ENCODE data around the gene ENTPD8. TPM values are rescaled to one million over a fixed set of nuclear protein-coding genes. Genes with fewer than 3 reads are reported as not detected.

Gene ENTPD8
- total and polyA plus RNA-seq, 5 donors from 2014 or later: not detected

DNA sequence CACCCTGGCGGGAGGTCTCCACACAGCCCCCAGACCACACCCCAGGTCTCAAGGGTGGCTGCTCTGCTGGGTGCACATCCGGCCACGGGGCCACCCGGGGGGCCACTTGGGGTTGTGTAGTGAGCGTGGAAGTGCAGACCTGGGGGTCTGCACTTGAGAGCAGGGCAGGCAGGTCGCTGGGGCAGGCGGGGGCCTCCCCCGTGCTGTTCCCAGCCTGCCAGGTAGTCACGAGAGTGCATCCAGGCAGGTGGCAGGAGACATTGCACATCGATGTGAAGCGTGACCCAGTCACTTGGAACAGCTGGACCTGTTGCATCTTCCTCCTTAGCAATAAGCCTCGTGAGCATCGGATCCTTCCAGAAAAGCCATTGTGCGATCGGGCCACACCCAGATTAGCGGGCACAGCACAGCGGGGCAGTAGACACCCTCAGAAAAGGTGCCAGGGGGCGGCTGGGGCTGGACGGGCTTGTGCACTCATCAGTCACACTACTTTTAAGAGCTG lies 4.8 kb upstream of the ENTPD8 start:
- Mint-ChIP-seq H3K9me3 (peaks cover 0 to 2% (median 0%) of the 10 kb centered on the region in 7 donors), H3K27ac (no peak overlapping the region), H3K27me3 (peaks cover 24% of the 10 kb centered on the region), H3K4me1 (peaks cover 0 to 40% (median 19%) of the 10 kb centered on the region in 4 donors), H3K4me3 (no peak overlapping the region), H3K36me3 (no peaks in the 10 kb centered on the region)
- no peak for ATAC-seq (ENCODE audit: low read depth in 2 of 2)
- DNase-seq: no peak
- no peak overlapping the region for H3K4me3 ChIP-seq (ENCODE audit: low read depth, low read length)
- H3K9me3 ChIP-seq (ENCODE audit: control insufficient read depth in 2 of 2, low read length in 2 of 2): no peaks in the 10 kb centered on the region
- H3K4me1 ChIP-seq (ENCODE audit: control insufficient read depth, insufficient read depth, low read length, poor library complexity, severe bottlenecking): peaks cover 31% of the 10 kb centered on the region
- peaks cover 4% of the 10 kb centered on the region for H3K27me3 ChIP-seq (ENCODE audit: control insufficient read depth, insufficient read depth, low read length)
- H3K36me3 ChIP-seq (ENCODE audit: control insufficient read depth, insufficient read depth, low read length): no peaks in the 10 kb centered on the region
- no peak overlapping the region for H3K27ac ChIP-seq (ENCODE audit: insufficient read depth, low read length, poor library complexity, severe bottlenecking)

DNA sequence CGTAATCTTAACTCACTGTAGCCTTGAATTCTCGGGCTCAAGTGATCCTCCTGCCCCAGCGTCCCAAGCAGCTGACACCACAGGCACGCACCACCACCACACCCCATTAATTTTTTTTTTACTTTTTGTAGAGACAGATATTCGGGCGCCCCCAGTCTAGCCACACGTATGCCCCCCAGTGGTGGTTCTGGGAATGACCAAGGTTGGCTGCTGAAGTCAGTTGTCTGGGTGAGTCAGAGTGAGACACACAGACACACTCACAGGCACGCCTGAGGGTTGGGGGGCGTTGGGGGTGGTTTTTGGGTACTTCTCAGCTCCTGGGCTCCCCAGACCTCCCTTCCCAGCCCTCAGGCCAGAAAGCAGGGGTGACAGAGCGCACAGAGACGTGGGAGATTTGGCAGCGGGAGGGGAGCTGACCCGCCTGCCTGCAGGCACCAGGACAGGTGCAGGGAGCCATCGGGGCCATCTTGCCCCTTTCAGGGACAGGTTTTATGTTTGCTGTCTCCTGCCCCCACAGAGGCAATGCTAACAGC lies 4.2 kb upstream of the ENTPD8 start:
- Mint-ChIP-seq H3K27me3 (peaks cover 24% of the 10 kb centered on the region), H3K36me3 (no peaks in the 10 kb centered on the region), H3K4me3 (peak overlapping the region in 2 of 4 donors; percentile 31 to 46), H3K9me3 (peaks cover 0 to 2% (median 0%) of the 10 kb centered on the region in 7 donors), H3K27ac (peak overlapping the region in 1 of 3 donors; percentile 85), H3K4me1 (peaks cover 0 to 38% (median 19%) of the 10 kb centered on the region in 4 donors)
- peak; percentile 75 to 85 (median 83) for DNase-seq
- Histone ChIP-seq H3K4me1 (ENCODE audit: control insufficient read depth, insufficient read depth, low read length, poor library complexity, severe bottlenecking) (peaks cover 27% of the 10 kb centered on the region), H3K4me3 (ENCODE audit: low read depth, low read length) (no peak overlapping the region), H3K27ac (ENCODE audit: insufficient read depth, low read length, poor library complexity, severe bottlenecking) (no peak overlapping the region), H3K36me3 (ENCODE audit: control insufficient read depth, insufficient read depth, low read length) (no peaks in the 10 kb centered on the region), H3K9me3 (ENCODE audit: control insufficient read depth in 2 of 2, low read length in 2 of 2) (no peaks in the 10 kb centered on the region), H3K27me3 (ENCODE audit: control insufficient read depth, insufficient read depth, low read length) (peaks cover 4% of the 10 kb centered on the region)
- ATAC-seq (ENCODE audit: low read depth in 2 of 2): peak; percentile 79 to 85

DNA sequence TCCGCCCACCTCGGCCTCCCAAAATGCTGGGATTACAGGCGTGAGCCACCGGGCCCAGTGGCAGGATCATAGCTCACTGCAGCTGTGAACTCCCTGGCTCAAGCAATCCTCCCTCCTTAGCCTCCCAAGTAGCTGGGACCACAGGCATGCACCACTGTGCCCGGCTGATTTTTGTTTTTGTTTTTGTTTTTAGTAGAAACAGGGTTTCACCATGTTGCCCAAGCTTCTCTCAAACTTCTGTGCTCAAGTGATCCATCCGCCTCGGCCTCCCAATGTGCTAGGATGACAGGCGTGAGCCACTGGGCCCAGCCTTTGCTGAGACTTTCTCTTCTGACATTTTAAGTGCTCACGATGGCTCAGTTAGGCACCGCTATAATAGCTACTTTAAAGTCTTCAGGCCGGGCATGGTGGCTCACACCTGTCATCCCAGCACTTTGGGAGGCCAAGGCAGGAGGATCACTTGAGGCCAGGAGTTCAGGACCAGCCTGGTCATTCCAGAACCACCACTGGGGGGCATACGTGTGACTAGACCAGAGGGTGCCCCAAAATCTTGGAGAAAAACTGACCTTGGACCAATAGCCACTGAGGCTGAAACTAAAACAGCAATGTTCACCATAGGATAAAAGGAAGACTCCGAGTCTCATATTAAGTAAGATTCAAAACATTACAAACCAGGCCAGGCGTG lies 3.1 kb upstream of the ENTPD8 start:
- Mint-ChIP-seq H3K4me1 (peaks cover 0 to 35% (median 19%) of the 10 kb centered on the region in 4 donors), H3K27me3 (peaks cover 27% of the 10 kb centered on the region), H3K36me3 (no peaks in the 10 kb centered on the region), H3K9me3 (peaks cover 0 to 2% (median 0%) of the 10 kb centered on the region in 7 donors), H3K4me3 (no peak overlapping the region), H3K27ac (no peak overlapping the region)
- ATAC-seq (ENCODE audit: low read depth in 2 of 2) (no peak), DNase-seq (no peak)
- peaks cover 23% of the 10 kb centered on the region for H3K4me1 ChIP-seq (ENCODE audit: control insufficient read depth, insufficient read depth, low read length, poor library complexity, severe bottlenecking)
- no peaks in the 10 kb centered on the region for H3K36me3 ChIP-seq (ENCODE audit: control insufficient read depth, insufficient read depth, low read length)
- no peak overlapping the region for H3K27ac ChIP-seq (ENCODE audit: insufficient read depth, low read length, poor library complexity, severe bottlenecking)
- no peak overlapping the region for H3K4me3 ChIP-seq (ENCODE audit: low read depth, low read length)
- H3K9me3 ChIP-seq (ENCODE audit: control insufficient read depth in 2 of 2, low read length in 2 of 2): no peaks in the 10 kb centered on the region
- H3K27me3 ChIP-seq (ENCODE audit: control insufficient read depth, insufficient read depth, low read length): peaks cover 4% of the 10 kb centered on the region

DNA sequence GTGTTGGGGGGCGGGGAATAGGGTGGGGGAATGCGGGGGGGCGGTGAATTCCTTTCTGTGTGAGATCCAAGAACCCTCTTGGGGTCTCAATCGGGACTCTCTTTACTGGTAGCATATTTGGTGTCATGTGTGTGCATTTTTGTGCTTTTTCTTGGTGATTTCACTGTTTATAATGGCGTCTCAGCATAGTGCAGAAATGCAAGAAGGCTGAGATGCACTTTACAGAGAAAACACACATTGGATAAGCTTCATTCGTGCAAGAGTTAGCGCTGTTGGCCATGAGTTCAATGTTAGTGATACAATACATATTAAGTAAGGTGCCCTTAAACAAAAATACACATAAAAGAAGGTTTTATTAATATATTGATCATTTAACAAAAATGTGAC lies 771 bp upstream of the ENTPD8 start:
- Histone ChIP-seq H3K36me3 (ENCODE audit: control insufficient read depth, insufficient read depth, low read length) (no peaks in the 10 kb centered on the region), H3K27ac (ENCODE audit: insufficient read depth, low read length, poor library complexity, severe bottlenecking) (no peak overlapping the region), H3K4me1 (ENCODE audit: control insufficient read depth, insufficient read depth, low read length, poor library complexity, severe bottlenecking) (peaks cover 23% of the 10 kb centered on the region), H3K27me3 (ENCODE audit: control insufficient read depth, insufficient read depth, low read length) (peaks cover 4% of the 10 kb centered on the region), H3K9me3 (ENCODE audit: control insufficient read depth in 2 of 2, low read length in 2 of 2) (no peaks in the 10 kb centered on the region), H3K4me3 (ENCODE audit: low read depth, low read length) (peak overlapping the region; percentile 32)
- Mint-ChIP-seq H3K27me3 (peaks cover 28% of the 10 kb centered on the region), H3K9me3 (peaks cover 0 to 2% (median 0%) of the 10 kb centered on the region in 7 donors), H3K36me3 (no peaks in the 10 kb centered on the region), H3K4me3 (peak overlapping the region; percentile 62 to 84 (median 71)), H3K4me1 (peaks cover 0 to 25% (median 12%) of the 10 kb centered on the region in 4 donors), H3K27ac (peak overlapping the region in 1 of 3 donors; percentile 80)
- ATAC-seq (ENCODE audit: low read depth in 2 of 2): no peak
- no peak for DNase-seq

DNA sequence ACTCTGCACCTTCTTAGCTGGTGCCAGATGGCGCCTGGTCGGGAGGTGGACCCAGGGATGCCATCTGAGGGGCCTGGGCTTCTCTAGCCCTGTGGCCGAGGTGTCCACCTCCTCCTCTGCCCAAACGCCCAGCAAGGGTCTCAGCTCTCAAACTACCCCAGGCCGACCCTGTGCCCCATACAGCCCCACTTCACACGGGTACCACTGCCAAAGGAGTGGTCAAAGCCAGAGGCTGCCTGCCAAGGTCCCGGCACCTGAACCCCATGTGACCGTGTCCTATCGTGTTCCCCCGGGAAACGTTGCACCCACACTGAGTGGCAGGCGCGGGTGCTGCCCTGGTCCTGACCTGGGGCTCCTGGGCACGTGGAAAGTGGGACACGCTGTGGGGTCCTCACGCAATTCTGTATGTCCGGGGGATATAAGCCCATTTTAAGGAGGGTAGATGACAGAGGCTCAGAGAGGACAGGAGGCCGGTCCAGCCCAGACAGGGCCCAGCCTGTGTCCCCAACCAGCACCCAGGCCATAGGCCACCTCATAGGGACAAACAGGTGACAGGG lies 1.9 kb downstream of the ENTPD8 start:
- peaks cover 0 to 2% (median 0%) of the 10 kb centered on the region in 7 donors for H3K9me3 Mint-ChIP-seq
- no peak for DNase-seq
- Histone ChIP-seq H3K4me1 (ENCODE audit: control insufficient read depth, insufficient read depth, low read length, poor library complexity, severe bottlenecking) (peaks cover 12% of the 10 kb centered on the region), H3K27ac (ENCODE audit: insufficient read depth, low read length, poor library complexity, severe bottlenecking) (no peak overlapping the region), H3K27me3 (ENCODE audit: control insufficient read depth, insufficient read depth, low read length) (peaks cover 4% of the 10 kb centered on the region), H3K9me3 (ENCODE audit: control insufficient read depth in 2 of 2, low read length in 2 of 2) (no peaks in the 10 kb centered on the region), H3K36me3 (ENCODE audit: control insufficient read depth, insufficient read depth, low read length) (no peaks in the 10 kb centered on the region), H3K4me3 (ENCODE audit: low read depth, low read length) (no peak overlapping the region)
- H3K27ac Mint-ChIP-seq: no peak overlapping the region
- peaks cover 22% of the 10 kb centered on the region for H3K27me3 Mint-ChIP-seq
- ATAC-seq (ENCODE audit: low read depth in 2 of 2): no peak
- H3K36me3 Mint-ChIP-seq: no peaks in the 10 kb centered on the region
- peak overlapping the region in 1 of 4 donors; percentile 54 for H3K4me3 Mint-ChIP-seq
- peaks cover 0 to 11% (median 4%) of the 10 kb centered on the region in 4 donors for H3K4me1 Mint-ChIP-seq

DNA sequence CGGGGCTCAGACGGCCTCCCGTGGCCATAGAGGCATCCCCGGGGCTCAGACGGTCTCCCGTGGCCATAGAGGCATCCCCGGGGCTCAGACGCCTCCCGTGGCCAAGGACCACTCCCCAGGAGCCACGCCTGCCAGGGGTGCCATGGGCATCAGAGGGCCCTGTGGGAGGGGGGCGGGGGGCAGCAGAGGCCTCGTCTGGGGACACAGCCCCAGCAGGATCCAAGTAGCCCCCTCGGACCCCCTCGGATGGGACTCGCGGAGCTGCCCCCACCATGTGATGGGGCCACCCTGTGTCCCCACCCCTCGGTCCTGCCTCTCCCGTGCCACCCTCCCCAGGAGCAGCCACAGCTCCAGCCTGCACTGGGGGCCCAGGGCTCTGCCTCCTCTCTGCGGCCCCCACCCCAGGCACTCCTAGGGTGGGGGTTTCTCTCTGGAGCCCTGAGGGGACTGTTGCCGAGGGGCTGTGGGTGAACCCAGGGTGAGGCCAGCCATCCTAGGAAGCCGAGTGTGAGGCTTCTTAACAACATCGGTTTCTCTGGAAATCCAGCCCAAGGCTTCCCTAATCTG lies 2.5 kb downstream of the ENTPD8 start:
- Mint-ChIP-seq H3K4me3 (no peak overlapping the region), H3K36me3 (no peaks in the 10 kb centered on the region), H3K27me3 (peaks cover 21% of the 10 kb centered on the region), H3K9me3 (peaks cover 0 to 2% (median 0%) of the 10 kb centered on the region in 7 donors), H3K27ac (no peak overlapping the region), H3K4me1 (peaks cover 0 to 10% (median 4%) of the 10 kb centered on the region in 4 donors)
- Histone ChIP-seq H3K36me3 (ENCODE audit: control insufficient read depth, insufficient read depth, low read length) (no peaks in the 10 kb centered on the region), H3K4me1 (ENCODE audit: control insufficient read depth, insufficient read depth, low read length, poor library complexity, severe bottlenecking) (peaks cover 12% of the 10 kb centered on the region), H3K4me3 (ENCODE audit: low read depth, low read length) (no peak overlapping the region), H3K9me3 (ENCODE audit: control insufficient read depth in 2 of 2, low read length in 2 of 2) (no peaks in the 10 kb centered on the region), H3K27me3 (ENCODE audit: control insufficient read depth, insufficient read depth, low read length) (peaks cover 4% of the 10 kb centered on the region), H3K27ac (ENCODE audit: insufficient read depth, low read length, poor library complexity, severe bottlenecking) (no peak overlapping the region)
- ATAC-seq (ENCODE audit: low read depth in 2 of 2) (no peak), DNase-seq (no peak)

DNA sequence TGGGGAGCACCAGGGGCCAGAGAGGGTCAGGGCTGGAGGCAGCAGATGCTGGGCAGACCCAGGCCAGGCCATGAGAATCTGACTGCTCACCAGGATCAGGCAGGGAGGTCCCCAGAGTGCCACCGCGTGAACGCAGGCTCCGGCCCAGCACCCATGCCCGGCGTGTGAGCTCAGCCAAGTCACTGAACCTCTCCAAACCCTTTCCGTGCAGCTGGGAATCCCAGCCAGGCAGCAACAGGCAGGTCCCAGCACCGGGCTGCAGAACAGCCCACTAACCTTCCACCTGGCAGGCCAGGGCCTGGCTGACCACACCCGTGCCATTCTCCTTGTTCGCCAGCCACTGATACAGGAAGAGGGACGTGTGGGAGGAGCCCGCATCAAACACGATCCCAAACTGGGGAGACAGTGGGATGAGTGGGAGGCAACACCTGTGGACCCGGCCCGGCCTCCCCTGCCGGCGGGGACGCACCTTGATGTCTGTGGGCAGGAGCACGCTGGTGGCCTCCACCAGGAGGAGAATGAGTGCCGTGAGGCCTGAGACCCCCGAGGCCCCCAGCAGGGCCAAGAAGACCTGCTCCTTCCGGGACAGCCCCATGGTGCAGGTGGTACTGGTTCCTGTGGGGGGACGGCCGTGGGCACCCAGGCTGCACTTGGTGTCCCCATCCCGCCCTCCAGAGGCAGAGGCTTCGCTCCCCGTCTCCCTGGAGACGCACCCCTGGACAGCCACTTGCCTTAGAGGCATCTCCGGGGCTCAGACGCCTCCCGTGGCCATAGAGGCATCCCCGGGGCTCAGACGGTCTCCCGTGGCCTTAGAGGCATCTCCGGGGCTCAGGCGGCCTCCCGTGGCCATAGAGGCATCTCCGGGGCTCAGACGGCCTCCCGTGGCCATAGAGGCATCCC lies 3.2 kb downstream of the ENTPD8 start:
- Histone ChIP-seq H3K27me3 (ENCODE audit: control insufficient read depth, insufficient read depth, low read length) (peaks cover 3% of the 10 kb centered on the region), H3K4me3 (ENCODE audit: low read depth, low read length) (no peak overlapping the region), H3K36me3 (ENCODE audit: control insufficient read depth, insufficient read depth, low read length) (no peaks in the 10 kb centered on the region), H3K9me3 (ENCODE audit: control insufficient read depth in 2 of 2, low read length in 2 of 2) (no peaks in the 10 kb centered on the region), H3K4me1 (ENCODE audit: control insufficient read depth, insufficient read depth, low read length, poor library complexity, severe bottlenecking) (peaks cover 12% of the 10 kb centered on the region), H3K27ac (ENCODE audit: insufficient read depth, low read length, poor library complexity, severe bottlenecking) (no peak overlapping the region)
- DNase-seq (no peak), ATAC-seq (ENCODE audit: low read depth in 2 of 2) (no peak)
- peaks cover 0 to 1% (median 0%) of the 10 kb centered on the region in 7 donors for H3K9me3 Mint-ChIP-seq
- H3K4me3 Mint-ChIP-seq: no peak overlapping the region
- H3K27me3 Mint-ChIP-seq: peaks cover 16% of the 10 kb centered on the region
- H3K4me1 Mint-ChIP-seq: peaks cover 0 to 6% (median 4%) of the 10 kb centered on the region in 4 donors
- H3K36me3 Mint-ChIP-seq: no peaks in the 10 kb centered on the region
- H3K27ac Mint-ChIP-seq: no peak overlapping the region
